CD1c-positive myeloid dendritic cell (primary cell): Measurements from ENCODE around the gene RYR3.

Source experiments
- DNase-seq: peaks from one replicate; pipeline ENCODE4 v3.0.0-alpha.2; 2016; ENCODE audit errors: extremely low spot score

Gene RYR3

GRCh38 chr15:33706173-33706572, 395.4 kb downstream of the RYR3 start:
- no peak for DNase-seq

DNA sequence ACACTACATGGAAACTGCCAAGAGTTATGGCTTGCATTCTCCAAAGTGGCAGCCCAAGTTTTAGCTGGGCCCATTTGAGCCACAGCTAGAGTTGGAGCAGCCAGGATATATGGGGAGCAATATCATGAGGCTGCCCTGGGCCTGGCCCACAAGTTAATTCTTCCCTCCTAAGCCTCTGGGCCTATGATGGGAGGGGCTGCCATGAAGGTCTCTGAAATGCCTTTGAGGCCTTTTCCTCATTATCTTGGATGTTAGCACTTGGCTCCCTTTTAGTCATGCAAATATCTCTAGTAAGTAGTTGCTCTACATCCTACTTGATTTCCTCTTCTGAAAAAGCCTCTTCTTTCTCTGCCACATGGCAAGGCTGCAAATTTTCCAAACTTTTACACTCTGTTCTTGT, 400.0 kb downstream of the RYR3 start:
- no peak for DNase-seq

GRCh38 chr15:33716025-33716424, 405.3 kb downstream of the RYR3 start:
- DNase-seq: no peak

DNA sequence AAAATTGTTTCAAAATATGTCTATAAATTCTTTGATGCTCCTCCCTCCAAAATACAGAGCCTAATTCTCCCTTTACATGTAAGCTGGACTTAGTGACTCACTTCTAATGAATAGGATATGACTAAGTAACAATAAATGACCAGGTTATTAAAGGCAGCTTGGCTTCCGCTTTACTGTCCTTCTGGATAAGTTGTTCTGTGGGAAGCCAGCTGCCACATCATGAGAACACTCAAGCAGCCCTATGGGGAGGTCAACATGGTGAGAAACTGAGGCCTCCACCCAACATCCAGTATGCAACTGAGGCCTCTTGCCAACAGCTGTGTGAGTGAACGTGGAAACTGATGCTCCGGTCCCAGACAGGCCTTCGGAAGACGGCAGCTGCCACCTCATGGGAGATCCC, 410.2 kb downstream of the RYR3 start:
- peak; percentile 30 for DNase-seq

DNA sequence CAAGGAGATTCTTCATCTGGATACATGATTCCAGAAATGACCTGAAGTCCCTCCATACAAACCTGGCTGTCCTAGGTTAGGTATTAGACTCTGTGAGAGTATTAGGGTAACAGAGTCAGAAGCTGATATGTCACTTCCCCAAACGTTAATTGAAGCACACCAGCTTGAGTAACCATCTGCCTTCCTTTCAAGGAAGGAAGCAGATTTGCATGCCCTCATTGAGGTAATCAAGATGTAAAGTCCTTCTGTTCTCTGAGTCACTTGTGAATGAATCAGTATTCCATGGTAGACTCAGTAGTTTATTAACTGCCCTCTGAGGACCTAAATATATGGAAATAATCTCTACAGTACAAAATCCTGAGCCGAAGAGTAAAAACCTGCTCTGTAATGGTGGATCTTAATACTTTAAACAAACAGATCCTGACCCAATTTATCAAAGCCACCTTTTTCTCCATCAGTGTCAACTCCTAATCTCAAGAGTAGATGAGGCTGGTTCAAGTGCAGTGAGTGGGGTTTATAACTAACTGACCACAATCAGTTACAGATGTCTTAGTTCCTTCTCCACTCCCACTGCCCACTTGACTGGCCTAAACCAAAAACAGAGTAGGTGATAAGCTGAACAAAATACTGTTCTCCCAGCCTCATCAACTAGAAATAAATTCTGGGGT, 411.4 kb downstream of the RYR3 start:
- peak; percentile 61 for DNase-seq

DNA sequence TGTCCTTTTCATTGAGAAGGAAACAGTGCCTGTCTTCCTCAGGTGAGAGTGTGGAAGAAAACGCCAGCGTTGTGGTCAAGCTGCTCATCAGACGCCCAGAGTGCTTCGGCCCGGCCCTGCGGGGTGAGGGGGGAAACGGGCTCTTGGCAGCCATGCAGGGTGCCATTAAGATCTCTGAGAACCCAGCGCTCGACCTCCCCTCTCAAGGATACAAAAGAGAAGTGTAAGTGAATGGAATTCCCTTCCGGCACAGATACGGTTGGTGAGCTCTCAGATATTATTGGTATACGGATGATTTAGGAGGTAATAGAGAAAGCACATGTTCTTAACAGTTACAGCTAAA, 411.9 kb downstream of the RYR3 start:
- no peak for DNase-seq

GRCh38 chr15:33724321-33725036, 413.7 kb downstream of the RYR3 start:
- DNase-seq: no peak

DNA sequence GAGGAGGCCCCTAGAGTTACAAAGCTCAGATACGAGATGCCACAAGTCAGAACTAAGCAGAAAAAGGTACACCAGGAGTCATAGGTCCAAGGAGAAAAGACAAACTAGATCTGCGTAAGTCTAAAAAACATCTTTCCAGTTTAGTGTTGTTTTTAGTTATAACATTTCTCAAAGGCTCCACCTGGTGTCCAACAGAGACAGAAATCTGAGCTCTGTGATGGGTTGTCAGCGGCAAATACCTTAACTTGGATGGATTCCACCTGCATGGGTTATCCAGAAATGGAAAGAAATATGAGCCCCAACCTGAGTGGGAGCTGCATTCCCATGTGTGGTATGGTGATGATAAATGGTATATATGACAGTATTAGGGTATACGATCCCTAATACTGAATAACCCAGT, 418.9 kb downstream of the RYR3 start:
- no peak for DNase-seq

GRCh38 chr15:33730815-33731214, 420.0 kb downstream of the RYR3 start:
- DNase-seq: no peak

DNA sequence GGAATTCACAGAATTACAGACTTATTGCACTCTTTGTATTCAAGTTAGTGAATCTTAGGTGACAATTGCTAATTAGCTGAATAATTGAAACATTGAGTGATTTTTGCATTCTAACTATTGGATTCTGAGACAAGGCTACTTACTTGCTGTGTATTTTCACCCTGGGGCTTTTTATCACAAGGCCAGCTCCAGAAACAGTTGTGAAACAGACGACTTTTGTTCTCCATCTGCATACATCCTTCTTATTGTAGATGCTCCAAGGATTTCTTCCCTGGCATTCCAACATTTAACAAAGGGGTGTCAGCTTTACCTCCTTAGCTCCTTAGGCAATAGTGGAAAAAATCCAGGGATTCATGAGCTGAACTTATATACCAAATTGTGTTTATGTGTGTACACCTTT, 424.4 kb downstream of the RYR3 start:
- no peak for DNase-seq

GRCh38 chr15:33735637-33736247, 425.0 kb downstream of the RYR3 start:
- DNase-seq: peak; percentile 8

DNA sequence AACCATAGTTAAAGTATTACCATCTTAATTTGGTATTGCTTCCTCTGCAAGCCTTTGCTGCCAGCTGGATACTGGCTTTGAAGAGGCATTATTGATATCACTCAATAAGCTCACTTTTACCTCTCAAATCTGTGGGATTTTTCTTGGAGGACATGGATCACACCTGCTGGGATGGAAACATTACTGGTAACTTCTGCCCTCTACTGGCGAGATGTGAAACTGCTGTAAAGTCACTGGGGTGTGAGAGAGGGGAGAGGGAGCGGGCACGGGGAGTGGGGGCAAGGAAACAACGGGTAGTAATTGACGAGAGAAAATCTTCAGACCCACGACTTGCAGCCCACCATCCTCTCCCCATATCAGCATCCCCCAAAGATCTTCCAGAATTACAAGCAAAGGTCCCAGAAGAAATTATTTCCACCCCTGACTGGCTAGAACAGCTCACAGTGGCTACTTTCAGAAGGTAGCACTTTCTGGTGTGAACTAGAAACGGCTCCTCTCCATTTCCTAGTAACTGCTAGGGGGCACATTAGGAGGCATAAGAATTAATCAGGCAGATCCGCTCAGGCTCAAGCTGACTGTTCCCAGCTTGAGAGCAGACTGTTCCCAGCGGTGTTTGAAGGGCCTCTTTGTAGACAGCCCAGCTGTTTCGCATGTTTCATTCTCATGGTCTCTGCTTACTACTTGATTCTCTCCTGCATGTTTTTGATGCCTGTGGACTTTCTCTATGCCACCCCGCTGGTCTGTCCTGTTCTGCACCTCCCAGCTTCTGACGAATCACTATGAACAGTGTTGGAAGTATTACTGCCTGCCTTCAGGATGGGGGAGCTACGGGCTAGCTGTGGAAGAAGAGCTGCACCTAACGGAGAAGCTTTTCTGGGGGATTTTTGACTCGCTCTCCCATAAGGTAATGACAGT, 427.2 kb downstream of the RYR3 start:
- DNase-seq: peak; percentile 34

DNA sequence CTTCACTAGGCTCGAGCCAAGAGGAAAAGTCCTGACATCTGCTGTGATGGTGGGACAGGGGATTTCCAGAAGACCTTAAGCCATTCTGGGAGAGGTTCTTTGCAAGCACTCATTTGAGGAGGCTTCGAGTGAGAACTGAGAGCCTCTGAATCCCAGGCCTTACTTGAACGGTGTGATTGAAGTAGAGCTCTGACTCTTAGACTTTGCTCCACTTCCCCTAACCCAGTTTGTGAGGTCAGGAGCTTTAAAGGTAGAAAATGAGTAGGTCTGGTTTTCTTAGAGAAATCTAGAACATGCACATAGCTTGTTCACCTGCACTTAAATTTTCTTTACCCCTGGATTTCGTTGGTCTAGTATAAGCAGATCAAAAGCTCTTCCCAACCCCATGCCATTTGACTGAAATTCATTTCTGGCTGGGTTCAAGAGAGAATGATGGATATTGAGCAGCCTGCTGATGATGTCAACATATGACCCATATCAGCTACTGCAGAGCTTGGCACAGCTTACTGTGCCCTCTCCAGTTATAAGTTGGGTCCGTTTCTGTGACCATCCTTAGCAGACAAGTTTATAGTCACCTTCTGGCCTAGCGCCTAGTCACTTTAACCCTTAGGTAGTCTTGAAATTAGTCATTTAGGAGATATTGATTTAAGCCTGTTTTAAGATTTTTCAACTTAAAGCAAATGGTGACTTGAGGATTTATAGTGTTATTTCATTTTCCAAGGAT, 428.3 kb downstream of the RYR3 start:
- no peak for DNase-seq

- no peak for DNase-seq
Measured at GRCh38 chr15:33742306-33742705, 431.5 kb downstream of the RYR3 start.

GRCh38 chr15:33742800-33743199, 432.0 kb downstream of the RYR3 start:
- DNase-seq: no peak

- DNase-seq: no peak
Measured at GRCh38 chr15:33746203-33746602, 435.4 kb downstream of the RYR3 start.

DNA sequence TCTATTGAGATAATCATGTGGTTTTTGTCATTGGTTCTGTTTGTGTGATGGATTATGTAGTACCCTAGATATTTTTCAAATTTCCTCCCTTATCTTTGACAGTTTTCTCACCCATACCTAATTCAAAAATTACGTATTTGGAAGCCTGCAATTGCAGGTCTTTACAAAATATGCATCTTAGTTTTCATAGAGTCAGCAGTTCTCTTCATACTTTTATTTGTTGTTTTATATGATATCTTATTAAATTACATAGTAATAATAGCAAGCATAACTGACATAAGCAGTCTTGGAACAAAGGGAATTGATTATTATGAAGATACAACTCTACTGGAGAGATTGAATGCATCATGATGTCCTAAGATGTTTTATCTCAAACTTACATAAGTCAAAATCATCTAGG, 442.2 kb downstream of the RYR3 start:
- no peak for DNase-seq

DNA sequence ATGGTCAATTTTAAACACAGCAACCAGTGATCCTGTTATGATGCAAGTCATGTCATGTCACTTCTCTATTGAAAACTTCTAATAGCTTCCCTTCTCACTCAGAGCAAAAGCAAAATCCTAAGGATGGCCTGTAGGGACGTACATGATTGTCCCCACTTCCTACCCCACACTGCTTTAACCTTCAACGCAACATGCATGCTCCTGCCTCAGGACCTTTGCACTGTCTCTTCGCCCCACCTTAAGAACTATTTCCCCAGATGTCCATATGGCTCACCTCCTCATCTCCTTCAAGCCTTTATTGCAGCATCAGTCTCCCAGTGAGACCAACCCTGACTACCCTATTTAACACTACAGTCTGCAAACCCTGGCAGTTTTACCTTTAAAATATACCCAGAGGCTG, 443.5 kb downstream of the RYR3 start:
- DNase-seq: peak; percentile 8

DNA sequence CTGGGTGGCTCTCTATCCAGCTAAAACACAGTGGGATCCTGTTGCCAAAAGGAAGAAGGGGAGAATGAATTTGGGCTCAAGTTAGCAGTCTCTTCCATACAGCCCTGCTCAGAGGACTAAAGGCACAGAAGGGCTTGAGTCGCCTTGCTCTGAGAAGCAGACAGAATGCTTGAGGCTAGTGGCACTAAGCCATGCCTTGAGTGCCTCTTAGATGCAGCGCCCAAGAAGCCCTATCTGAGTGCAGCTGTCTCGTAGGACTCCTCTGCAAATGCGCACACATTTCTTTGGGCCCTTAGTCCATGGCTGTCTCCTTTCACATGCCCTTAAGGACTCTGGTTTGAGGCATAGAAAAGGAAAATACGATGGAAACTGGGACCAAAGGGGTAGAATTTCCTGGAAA, 446.2 kb downstream of the RYR3 start:
- no peak for DNase-seq

DNA sequence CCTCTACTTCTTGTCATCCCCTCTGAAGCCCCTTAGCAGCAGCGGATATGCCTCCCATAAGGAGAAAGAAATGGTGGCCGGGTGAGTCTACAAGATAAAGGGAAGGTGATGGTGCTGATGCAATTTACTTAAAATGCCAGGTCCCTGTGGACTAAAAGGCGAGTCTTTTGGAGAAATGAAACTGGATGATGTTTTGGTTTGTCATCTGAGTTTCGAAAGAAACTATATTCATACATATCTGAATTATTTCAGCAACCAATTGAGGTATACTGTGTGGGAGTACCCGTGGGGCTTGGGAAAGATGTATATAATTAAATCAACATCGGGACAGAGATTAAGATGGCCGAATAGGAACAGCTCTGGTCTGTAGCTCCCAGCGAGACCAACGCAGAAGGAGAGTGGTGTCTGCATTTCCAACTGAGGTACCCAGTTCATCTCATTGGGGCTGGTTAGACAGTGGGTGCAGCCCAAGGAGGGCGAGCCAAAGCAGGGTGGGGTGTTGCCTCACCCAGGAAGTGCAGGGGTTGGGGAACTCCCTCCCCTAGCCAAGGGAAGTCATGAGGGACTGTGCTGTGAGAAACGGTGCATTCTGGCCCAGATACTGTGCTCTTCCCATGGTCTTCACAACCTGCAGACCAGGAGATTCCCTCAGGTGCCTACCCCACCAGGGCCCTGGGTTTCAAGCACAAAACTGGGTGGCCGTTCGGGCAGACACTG, 446.9 kb downstream of the RYR3 start:
- peak; percentile 75 for DNase-seq

- no peak for DNase-seq
Measured at GRCh38 chr15:33766389-33766788, 455.6 kb downstream of the RYR3 start.
